Memory B cell (primary cell): Measurements from ENCODE around the gene EDDM3A.
"Not testable (repeated sequence)": the region's sequence is repeated elsewhere in the genome, so short reads cannot be mapped to it uniquely, and the experiment has no call there.

Source experiments
- ATAC-seq: fragments of 150-1000 bp; cut with Tn5 transposase; 2 replicates; pipeline ENCODE4 v1.10.0; 2021; ENCODE audit warnings: low read depth, mild to moderate bottlenecking, moderate library complexity
- DNase-seq, 2 donors: peaks; one replicate each; pipeline ENCODE4 v3.0.0; 2022; ENCODE audit warnings: low spot score in 2 of 2
- H3K27ac Mint-ChIP-seq: one replicate; pipeline ENCODE4 v1.8.0; 2022; ENCODE audit warnings: mild to moderate bottlenecking, moderate library complexity, mixed read lengths
- H3K27me3 Mint-ChIP-seq: one replicate; pipeline ENCODE4 v1.8.0; 2022; ENCODE audit warnings: mixed read lengths
- H3K36me3 Mint-ChIP-seq: one replicate; pipeline ENCODE4 v1.8.0; 2022; ENCODE audit warnings: mild to moderate bottlenecking, mixed read lengths
- H3K4me1 Mint-ChIP-seq: one replicate; pipeline ENCODE4 v1.8.0; 2022; ENCODE audit warnings: mixed read lengths
- H3K4me3 Mint-ChIP-seq: one replicate; pipeline ENCODE4 v1.8.0; 2022; ENCODE audit warnings: mild to moderate bottlenecking, moderate library complexity, mixed read lengths
- H3K9me3 Mint-ChIP-seq: one replicate; pipeline ENCODE4 v1.8.0; 2022; ENCODE audit warnings: mixed read lengths

The EDDM3A gene

DNA sequence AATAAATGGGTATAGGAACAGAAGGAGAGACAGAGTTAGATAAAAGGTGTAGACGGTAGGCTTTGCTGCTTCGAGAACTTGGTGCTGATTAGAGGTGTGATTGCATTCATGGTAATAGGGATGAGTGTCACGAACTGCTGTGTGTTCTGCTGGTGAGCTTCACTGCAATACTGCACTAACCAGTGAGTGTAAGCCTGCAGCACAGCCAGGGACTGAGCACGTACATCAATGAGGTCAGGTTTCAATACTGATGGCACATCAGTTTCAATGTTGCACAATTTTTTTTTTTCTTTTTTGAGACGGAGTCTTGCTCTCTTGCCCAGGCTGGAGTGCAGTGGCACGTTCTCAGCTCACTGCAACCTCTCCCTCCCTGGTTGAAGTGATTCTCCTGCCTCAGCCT lies 24.9 kb upstream of the EDDM3A start:
- peaks cover 6% of the 10 kb centered on the region for H3K36me3 Mint-ChIP-seq
- no peak overlapping the region for H3K4me3 Mint-ChIP-seq
- peaks cover 3% of the 10 kb centered on the region for H3K9me3 Mint-ChIP-seq
- peaks cover 30% of the 10 kb centered on the region for H3K4me1 Mint-ChIP-seq
- ATAC-seq (no peak), DNase-seq (no peak)
- peak overlapping the region; percentile 53 for H3K27ac Mint-ChIP-seq
- H3K27me3 Mint-ChIP-seq, result no peaks in the 10 kb centered on the region

DNA sequence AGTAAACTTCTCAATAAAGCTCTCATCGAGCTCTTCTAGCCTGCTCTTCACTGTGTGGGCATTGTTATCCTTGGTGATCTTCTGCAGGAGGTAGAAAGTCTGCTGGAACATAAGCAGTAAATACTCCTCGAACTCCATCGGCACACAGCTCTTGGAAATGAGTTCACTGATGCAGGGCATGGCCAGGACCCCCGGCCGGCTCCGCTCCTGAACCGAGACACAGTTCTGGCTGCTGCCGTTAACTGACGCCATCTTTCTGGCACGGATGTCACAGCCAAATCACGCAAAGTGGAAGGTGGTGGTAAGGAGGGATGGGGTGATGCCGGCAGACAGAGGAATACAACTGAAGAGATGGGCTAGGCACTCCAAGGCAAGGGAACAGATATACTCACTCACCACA lies 23.7 kb upstream of the EDDM3A start:
- H3K27me3 Mint-ChIP-seq, result no peaks in the 10 kb centered on the region
- DNase-seq (no peak), ATAC-seq (no peak)
- H3K9me3 Mint-ChIP-seq, result no peaks in the 10 kb centered on the region
- H3K36me3 Mint-ChIP-seq, result peaks cover 4% of the 10 kb centered on the region
- no peak overlapping the region for H3K4me3 Mint-ChIP-seq
- H3K27ac Mint-ChIP-seq, result no peak overlapping the region
- H3K4me1 Mint-ChIP-seq, result peaks cover 30% of the 10 kb centered on the region

DNA sequence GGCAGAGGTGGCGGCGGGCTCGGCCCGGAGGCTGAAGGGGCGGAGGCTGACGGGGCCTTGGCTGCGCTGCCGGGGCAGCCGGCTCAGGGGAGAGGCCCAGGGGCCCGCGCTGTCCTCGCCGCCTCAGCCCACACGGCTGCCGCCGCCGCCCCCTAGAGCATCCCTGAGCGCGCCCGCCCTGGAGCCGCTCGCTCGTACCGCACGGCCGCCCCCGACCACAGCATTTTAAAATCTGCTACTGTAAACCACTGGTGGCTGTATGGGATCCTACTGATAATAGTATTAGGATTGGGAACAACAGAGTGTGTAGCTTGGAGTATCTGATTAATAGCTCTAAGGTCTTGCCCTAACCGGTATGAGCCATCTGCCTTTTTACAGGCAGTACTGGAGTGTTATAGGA lies 22.2 kb upstream of the EDDM3A start:
- DNase-seq (no peak), ATAC-seq (peak; percentile 42)
- no peaks in the 10 kb centered on the region for H3K27me3 Mint-ChIP-seq
- no peak overlapping the region for H3K27ac Mint-ChIP-seq
- peaks cover 27% of the 10 kb centered on the region for H3K4me1 Mint-ChIP-seq
- H3K9me3 Mint-ChIP-seq, result no peaks in the 10 kb centered on the region
- no peak overlapping the region for H3K4me3 Mint-ChIP-seq
- H3K36me3 Mint-ChIP-seq, result peaks cover 4% of the 10 kb centered on the region

DNA sequence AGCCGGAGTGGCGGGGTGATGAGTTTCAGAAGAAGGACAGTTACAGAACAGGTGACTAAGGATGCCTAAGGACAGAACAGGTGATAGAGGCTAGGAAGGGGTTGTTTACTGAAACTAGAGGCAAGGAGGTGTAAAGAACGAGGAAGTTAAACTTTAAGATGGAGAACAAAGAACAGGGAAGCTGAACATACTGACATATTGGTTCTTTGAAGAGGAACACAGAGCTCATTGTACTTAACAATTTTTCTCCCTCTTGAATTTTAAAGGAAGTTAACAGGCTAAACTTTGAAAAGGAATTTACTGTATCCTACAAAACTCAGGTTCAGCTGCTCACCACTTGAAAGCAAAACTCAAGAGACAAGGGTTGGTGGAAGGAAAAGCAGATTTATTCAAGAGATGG lies 19.6 kb upstream of the EDDM3A start:
- not testable (repeated sequence) for H3K27me3 Mint-ChIP-seq, H3K9me3 Mint-ChIP-seq, DNase-seq, H3K36me3 Mint-ChIP-seq, ATAC-seq
- H3K27ac Mint-ChIP-seq, result peak overlapping the region; percentile 85
- H3K4me1 Mint-ChIP-seq, result peaks cover 12% of the 10 kb centered on the region
- peak overlapping the region; percentile 64 for H3K4me3 Mint-ChIP-seq

DNA sequence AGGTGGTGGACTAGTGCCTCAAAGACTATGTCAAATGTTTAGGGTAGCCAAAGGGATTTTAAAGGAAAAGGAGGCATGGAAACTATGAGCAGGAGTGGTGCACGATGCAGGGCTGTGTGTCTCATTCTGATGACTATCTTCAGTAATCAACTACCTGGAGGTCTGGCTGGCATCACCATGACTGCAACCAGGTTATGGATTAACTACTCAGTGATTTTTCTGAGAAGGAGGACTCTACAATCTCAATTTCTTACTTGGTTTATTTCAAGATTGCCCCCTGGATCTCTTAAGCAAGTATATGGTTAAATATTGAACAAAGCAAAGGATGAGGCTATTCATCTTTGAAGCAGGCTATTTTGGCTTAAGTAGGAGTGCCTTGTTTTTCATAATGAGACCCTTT lies 19.2 kb upstream of the EDDM3A start:
- Mint-ChIP-seq H3K36me3 (peaks cover 4% of the 10 kb centered on the region), H3K4me1 (peaks cover 10% of the 10 kb centered on the region), H3K4me3 (peak overlapping the region; percentile 64), H3K27ac (peak overlapping the region; percentile 85), H3K9me3 (no peaks in the 10 kb centered on the region), H3K27me3 (no peaks in the 10 kb centered on the region)
- DNase-seq (no peak), ATAC-seq (no peak)

DNA sequence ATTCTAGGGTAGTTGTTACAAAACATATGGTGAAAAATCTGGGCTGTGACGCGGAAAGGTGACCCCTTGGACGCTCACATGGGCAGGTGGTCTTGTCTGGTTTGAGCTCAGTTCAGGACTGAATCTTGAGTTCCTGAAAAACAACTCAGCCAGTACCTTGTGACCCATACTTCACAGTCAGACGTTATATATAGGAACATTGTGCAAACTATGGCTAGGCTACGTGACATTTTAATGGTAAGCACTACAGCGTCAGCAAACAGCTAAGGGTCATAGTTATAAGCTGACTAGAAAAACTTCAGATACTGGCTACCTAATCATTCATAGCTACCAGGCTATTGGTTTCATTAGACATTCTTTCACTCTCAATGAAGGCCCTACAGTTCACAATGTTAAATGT lies 14.8 kb upstream of the EDDM3A start:
- no peaks in the 10 kb centered on the region for H3K9me3 Mint-ChIP-seq
- no peak overlapping the region for H3K27ac Mint-ChIP-seq
- H3K4me1 Mint-ChIP-seq, result peaks cover 25% of the 10 kb centered on the region
- no peak for DNase-seq
- no peaks in the 10 kb centered on the region for H3K27me3 Mint-ChIP-seq
- H3K4me3 Mint-ChIP-seq, result no peak overlapping the region
- ATAC-seq, result no peak
- H3K36me3 Mint-ChIP-seq, result peaks cover 4% of the 10 kb centered on the region

DNA sequence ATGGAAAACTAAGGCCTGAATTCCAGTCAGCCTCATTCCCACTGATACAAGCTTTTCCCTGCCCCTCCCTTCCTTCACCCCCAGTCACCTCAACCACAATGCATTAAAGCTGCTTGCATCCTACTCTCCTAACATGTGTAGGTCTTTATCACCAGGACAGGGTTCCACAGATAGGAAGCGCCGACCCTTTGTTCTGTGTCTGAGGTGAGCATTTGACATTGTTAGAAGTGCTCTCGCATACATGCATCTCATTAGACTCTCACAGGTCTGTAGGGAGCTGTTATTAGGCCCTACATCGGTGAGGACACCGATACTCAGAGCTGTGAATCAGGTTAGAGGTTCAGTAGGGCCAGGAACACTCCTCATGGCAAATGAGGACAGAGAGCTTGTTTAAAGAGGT lies 13.2 kb upstream of the EDDM3A start:
- DNase-seq (no peak), ATAC-seq (no peak)
- no peaks in the 10 kb centered on the region for H3K27me3 Mint-ChIP-seq
- H3K9me3 Mint-ChIP-seq, result no peaks in the 10 kb centered on the region
- H3K4me1 Mint-ChIP-seq, result peaks cover 19% of the 10 kb centered on the region
- no peak overlapping the region for H3K27ac Mint-ChIP-seq
- no peak overlapping the region for H3K4me3 Mint-ChIP-seq
- H3K36me3 Mint-ChIP-seq, result no peaks in the 10 kb centered on the region

DNA sequence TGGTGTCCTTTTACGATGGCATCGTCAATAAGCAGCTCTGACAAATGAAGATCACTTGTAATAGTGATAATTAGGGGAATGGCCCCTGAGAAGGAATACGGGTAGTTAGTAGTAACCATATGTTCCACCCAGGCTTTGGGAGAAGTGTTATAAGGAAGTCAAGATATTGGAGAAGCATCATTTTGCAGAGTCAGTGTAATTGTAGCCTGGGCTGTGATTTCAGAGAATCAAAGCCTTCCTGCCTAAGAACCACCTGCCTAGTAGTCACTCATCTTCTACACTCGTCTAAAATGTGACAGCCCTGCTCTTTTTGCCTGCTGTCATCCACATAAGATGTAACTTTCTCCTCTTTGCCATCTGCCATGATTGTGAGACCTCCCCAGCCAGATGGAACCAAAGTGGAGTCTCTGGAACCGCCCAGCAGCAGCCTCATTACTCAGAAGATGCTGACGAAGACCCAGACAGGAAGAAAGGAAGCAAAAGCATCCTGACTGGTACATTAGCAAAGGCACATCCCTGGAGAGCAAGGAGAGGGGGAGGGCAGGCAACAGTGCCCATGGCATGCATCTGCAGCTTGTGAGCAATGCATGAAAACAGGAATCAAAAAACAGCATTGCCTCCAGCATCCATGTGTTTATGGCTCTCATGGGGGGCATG lies 12.6 kb upstream of the EDDM3A start:
- no peak for DNase-seq
- H3K4me1 Mint-ChIP-seq, result peaks cover 17% of the 10 kb centered on the region
- H3K4me3 Mint-ChIP-seq, result no peak overlapping the region
- H3K27me3 Mint-ChIP-seq, result no peaks in the 10 kb centered on the region
- no peak for ATAC-seq
- no peak overlapping the region for H3K27ac Mint-ChIP-seq
- no peaks in the 10 kb centered on the region for H3K9me3 Mint-ChIP-seq
- H3K36me3 Mint-ChIP-seq, result no peaks in the 10 kb centered on the region

DNA sequence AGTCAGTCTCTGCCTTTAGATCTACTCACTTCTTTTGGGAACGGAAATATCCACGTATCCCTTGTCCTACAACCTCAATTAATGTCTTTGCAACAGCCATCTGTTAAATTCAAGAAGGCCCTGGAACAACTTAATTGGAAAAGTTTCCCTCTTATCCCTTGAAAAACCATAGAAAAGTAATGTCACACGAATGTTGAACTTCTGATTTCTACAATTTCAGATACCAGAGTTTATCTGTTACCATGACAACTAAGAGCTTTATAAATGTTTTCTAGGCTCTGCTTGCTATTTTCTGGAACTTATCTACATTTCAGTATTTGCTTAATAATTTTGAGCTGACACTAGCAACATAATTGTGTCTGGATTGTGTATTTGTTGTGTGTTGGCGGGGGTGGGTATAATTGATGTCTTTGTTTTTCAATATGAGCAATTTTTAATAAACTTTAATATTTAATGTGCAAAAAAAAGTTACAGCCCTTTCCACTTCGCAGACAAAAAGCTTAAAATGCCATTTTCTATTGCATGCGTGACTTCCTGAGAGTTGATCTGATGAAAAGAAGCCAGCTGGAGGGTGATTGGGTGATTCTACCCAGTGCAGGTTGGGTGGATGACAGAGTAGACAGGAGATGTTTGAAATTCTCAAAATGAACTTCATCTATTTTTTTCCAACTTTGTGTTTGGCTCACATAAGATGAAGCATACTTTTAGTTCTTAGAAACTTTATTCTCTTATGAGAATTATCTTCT lies 11.8 kb upstream of the EDDM3A start:
- H3K27me3 Mint-ChIP-seq, result no peaks in the 10 kb centered on the region
- ATAC-seq (no peak), DNase-seq (no peak)
- H3K4me3 Mint-ChIP-seq, result no peak overlapping the region
- H3K9me3 Mint-ChIP-seq, result no peaks in the 10 kb centered on the region
- peaks cover 17% of the 10 kb centered on the region for H3K4me1 Mint-ChIP-seq
- no peak overlapping the region for H3K27ac Mint-ChIP-seq
- H3K36me3 Mint-ChIP-seq, result no peaks in the 10 kb centered on the region

DNA sequence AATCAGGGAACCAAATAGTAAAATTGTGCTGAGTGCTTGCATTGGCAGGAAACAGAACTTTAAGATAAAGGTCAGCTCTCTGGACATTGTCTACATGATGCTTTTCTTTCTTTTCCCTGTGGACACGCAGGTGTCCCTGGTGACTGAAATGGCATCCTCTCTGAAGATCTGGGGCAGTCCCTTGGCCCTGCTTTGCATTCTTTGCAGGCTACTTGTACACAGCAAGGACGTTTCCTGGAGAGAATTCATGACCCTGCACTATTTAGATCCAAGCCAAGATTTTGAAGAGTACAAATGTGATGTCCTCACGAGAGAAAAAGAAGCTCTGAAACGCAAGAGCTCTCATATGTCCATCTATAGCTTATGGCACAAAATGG lies 11.3 kb upstream of the EDDM3A start:
- no peaks in the 10 kb centered on the region for H3K27me3 Mint-ChIP-seq
- ATAC-seq (peak; percentile 54), DNase-seq (no peak)
- H3K4me3 Mint-ChIP-seq, result no peak overlapping the region
- no peak overlapping the region for H3K27ac Mint-ChIP-seq
- no peaks in the 10 kb centered on the region for H3K9me3 Mint-ChIP-seq
- no peaks in the 10 kb centered on the region for H3K36me3 Mint-ChIP-seq
- peaks cover 17% of the 10 kb centered on the region for H3K4me1 Mint-ChIP-seq

DNA sequence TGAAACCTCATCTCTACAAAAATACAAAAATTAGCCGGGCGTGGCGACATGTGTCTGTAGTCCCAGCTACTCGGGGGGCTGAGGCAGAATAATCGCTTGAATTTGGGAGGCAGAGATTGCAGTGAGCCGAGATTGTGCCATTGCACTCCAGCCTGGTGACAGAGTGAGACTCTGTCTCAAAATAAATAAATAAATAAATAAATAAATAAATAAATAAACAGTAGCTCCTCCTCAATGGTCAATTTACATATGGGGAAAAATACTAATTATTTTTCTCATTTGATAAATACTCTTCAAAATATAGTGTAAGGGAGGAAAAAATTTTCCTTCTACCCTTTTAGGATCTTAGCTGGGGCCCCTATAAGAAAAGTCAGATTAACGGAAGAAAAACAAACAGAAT lies 7.4 kb upstream of the EDDM3A start:
- not testable (repeated sequence) for H3K36me3 Mint-ChIP-seq, H3K4me3 Mint-ChIP-seq, H3K27ac Mint-ChIP-seq, H3K27me3 Mint-ChIP-seq, ATAC-seq, DNase-seq, H3K9me3 Mint-ChIP-seq
- H3K4me1 Mint-ChIP-seq, result peaks cover 22% of the 10 kb centered on the region

DNA sequence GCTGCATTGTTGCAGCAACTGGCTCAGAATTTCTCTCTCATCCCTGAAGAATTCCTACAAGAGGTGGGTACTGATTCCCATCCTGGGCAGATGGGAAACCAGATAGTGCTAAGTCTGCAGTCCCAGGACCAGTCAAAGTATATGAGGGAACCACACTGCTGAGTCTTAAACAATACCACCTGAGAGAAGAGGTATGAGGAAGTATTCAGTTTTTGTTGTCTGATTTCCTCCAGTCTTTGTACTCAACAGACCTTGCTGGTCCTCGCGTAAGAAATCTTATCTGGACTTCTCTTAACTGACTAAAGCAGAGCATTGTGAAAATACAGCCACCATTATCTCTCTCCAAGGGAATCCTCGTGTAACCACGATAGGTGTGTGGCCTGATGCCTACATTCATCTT lies 3.6 kb upstream of the EDDM3A start:
- Mint-ChIP-seq H3K4me3 (no peak overlapping the region), H3K27me3 (no peaks in the 10 kb centered on the region), H3K27ac (peak overlapping the region; percentile 35), H3K9me3 (no peaks in the 10 kb centered on the region), H3K4me1 (peaks cover 8% of the 10 kb centered on the region), H3K36me3 (no peaks in the 10 kb centered on the region)
- DNase-seq (no peak), ATAC-seq (peak; percentile 53)

DNA sequence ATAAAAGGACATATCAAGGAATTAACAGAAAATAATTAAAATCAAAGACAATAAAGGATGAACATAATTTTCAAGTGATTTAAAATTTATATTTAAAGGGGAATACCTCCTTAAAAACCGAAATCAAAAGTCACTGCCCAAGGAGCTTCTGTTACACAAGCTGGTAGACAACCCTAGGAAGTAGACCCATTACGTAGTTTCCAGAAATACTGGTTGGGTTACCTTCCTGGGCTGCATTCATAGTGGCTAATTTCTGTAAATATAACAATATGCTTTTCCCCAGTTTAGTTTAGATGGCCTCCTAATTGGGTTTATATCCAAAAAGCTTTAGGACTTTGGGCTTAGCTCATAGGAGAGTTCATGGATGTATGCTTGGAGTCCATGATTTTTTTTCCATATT lies 2.1 kb upstream of the EDDM3A start:
- Mint-ChIP-seq H3K4me3 (no peak overlapping the region), H3K9me3 (no peaks in the 10 kb centered on the region), H3K27ac (no peak overlapping the region), H3K4me1 (peaks cover 10% of the 10 kb centered on the region), H3K36me3 (no peaks in the 10 kb centered on the region), H3K27me3 (peaks cover 2% of the 10 kb centered on the region)
- no peak for ATAC-seq
- DNase-seq, result no peak

DNA sequence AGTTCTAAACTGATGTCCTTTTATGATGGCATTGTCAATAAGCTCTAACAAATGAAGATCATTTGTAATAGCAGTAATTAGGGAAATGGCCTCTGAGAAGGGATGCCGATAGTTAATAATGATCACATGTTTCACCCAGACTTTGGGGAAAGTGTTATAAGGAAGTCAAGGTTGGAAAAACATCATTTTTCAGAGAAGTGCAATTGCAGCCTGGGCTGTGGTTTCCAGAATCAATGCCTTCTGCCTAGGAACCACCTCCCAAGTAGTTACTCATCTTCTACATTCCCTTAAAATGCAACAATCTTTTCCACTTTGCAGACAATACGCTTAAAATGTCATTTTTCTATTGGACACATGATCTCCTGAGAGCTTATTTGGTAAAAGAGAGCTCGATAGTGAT lies 879 bp downstream of the EDDM3A start:
- Mint-ChIP-seq H3K27me3 (peaks cover 5% of the 10 kb centered on the region), H3K9me3 (peaks cover 2% of the 10 kb centered on the region), H3K4me3 (no peak overlapping the region), H3K27ac (no peak overlapping the region), H3K4me1 (peaks cover 10% of the 10 kb centered on the region), H3K36me3 (peaks cover under 1% of the 10 kb centered on the region)
- DNase-seq (no peak), ATAC-seq (no peak)

DNA sequence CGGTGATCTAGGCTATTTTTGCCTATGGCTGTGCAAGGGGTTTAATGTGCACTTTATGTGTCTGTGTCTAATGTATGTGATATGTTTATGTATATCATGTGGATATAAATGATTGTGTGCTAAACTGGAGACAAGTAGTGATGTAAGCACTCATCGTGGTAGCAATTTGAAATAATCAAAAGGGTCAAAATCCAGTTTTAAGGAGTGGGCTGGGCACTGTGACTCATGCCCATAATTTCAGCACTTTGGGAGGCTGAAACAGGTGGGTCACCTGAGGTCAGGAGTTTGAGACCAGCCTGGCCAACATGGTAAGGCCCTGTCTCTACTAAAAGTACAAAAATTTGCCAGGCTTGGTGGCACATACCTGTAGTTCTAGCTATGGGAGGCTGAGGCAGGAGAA lies 2.8 kb downstream of the EDDM3A start:
- no peak overlapping the region for H3K27ac Mint-ChIP-seq
- H3K27me3 Mint-ChIP-seq, result peaks cover 7% of the 10 kb centered on the region
- no peak overlapping the region for H3K4me3 Mint-ChIP-seq
- peaks cover 11% of the 10 kb centered on the region for H3K9me3 Mint-ChIP-seq
- H3K36me3 Mint-ChIP-seq, result peaks cover 6% of the 10 kb centered on the region
- ATAC-seq, result no peak
- peaks cover 2% of the 10 kb centered on the region for H3K4me1 Mint-ChIP-seq
- DNase-seq, result no peak
